GM18868 (cell line): ENCODE results near the gene BTG2.

Source experiments
- ATAC-seq: cut with Tn5 transposase; IDR thresholded peaks from one replicate; pipeline ENCODE4 v1.9.1; 2021; ENCODE audit warnings: mild to moderate bottlenecking, moderate library complexity; ENCODE audit not compliant: unreplicated experiment

The BTG2 gene

DNA sequence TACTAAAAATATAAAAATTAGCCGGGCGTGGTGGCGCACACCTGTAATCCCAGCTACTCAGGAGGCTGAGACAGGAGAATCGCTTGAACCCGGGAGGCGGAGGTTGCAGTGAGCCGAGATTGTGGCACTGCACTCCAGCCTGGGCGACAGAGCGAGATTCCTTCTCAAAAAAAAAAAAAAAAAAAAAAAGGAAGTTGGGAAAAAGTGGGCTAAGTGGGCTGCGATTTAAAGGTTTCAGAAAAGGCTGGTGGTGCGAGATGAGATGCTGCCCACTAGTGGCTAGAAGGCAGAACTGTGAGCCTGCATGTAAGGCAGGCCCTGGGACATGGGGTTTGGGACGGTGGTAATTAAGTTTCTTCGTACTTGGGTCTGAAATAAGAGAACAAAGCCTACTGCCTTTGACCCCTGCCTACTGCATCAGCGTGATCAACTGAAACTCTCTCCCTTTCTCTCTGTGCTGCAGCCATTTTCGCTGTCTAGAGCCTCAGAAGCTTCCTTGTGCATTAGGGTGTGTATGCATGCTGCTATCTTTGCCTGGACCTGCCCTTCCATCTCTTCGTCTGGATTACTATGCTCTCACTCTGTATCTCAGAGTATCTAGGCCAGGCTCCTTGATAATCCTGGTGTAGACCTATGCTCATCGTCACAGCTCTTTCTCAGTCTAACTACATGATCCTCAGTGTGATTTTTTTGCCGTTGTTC, 33.2 kb downstream of the BTG2 start:
- no peak for ATAC-seq

DNA sequence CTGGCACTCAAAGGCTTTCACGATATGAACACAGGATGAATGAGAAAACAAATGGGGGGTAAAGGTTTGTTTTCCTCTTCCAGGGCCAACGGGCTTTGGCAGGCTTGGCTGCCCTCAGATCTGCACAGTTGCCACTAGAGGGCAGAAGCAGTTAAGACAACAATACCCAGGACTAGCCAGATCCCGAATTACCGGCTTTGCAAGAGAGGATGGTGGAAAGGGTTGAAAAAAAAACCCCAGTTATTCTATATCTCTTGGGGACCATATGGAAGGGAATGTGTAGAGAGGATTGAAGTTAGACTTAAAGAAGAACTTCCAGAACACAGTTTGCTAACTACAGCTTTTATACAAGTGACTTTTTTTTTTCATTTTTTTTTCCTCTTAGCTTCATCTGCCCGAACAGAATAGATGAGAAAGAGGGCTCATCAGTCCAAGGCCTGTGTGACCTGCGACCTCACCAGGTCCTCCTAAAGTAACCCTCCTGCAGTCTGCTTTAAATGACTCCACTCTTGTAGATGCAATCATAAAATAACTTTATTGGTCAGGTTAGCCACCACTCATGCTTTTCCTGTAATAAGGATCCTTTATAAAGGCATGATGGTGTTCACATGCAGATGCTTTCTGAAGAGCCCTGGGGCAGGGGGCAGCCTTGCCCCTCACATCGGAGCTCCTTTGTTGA, 34.9 kb downstream of the BTG2 start:
- ATAC-seq = no peak

DNA sequence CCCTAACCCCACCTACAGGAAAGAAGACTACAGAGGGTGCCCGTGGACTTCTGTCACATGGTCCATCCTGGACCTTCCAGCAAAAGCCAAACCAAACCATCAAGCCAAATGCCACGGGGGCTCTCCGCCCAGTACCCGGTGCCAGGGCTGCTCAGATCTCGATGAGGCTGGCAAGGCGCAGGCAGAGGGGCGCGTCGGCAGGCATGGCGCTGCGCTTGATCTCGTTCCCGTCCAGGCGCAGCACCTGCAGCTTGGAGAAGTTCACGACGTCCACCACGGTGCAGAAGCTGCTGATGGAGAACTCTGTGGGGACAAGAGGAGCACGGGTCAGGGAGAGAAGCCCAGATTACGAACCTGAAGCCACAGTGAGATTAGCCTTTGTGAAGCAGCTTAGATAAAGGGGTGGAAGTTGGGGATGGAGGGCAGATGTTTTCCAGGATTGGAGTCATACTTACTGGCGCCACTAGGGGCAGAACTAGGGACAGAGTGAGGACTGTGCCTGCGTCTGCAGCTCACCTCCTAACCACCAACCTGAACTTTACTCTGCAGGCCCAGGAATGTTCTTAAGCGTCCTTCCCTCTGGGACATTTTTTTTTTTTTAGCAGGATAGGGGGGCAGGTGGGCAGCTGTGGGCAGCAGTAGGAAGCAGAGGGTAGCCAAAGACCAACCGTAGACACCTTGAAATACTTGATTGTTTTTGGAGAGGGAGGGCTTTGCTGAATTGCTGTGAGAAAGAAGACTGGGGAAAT, 37.0 kb downstream of the BTG2 start:
- peak; percentile 42 for ATAC-seq

DNA sequence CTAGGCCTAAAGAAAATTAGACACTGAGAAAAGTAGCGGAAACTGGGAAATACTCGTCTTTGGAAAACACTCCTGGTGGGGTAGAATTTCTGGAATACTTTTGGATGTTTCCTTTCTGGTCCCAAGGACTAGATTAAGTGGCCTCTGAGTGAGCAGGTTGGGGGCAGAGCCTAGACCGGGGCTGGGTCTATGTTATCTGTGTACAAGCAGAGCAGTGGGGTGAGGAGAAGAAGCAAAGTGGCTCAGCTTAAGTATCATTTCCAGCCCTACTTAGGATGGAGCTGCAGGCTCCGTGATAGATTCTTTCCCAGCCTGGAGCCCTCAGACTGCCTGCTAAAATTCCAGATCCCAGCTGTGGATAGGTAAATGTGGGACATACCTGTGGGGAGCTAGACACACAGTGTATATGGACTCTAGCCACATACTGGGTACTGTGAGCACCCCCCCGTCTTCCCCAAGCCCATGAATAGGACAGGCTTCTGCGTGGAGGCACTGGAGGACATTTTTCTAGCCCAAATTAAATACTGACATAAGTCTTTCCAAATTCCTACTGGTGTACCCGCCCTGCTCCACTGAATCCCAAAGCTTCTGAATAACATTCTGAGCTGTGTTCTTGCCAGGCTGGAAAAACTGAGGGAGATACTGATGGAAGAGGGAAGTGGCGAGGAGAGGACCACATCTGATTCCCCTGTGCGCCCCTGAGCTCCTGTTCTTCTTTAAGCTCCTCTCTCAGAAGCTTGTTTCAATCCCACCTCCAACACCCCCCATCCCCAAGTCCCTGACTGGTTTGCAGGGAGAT, 38.8 kb downstream of the BTG2 start:
- no peak for ATAC-seq

DNA sequence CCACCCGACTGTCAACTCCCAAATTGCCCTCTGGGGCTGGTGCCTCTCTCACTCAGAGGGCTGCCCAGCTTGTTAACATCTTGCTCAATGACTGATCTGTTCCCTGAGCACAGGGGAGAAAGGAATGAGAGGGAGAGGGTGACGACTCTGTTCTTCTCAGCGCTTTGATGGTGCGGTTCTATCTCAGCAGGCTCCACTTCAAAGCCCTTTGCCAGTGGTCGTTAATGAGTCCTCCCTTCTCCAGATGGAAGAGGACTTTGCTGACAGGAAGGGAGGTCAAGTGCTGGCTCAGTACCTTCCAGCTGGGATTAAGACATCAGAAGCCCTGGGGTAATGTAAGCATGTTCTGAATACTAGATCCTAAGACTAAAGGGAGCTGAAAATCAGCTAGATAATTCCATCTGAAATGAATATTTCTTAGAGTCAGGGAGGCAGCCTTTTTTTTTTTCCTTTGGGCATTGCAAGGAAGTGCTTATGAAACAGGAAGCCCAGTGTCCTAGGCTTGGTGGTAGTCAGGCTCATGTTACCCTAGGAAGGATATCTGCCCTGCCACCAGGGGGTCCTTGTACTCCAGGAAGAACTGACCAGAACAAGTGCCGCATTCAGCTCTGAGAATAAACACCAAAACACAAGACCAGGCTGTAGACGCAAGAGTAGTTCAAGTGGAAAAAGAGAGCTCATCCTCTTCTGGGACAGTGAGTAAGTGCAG, 40.9 kb downstream of the BTG2 start:
- no peak for ATAC-seq

DNA sequence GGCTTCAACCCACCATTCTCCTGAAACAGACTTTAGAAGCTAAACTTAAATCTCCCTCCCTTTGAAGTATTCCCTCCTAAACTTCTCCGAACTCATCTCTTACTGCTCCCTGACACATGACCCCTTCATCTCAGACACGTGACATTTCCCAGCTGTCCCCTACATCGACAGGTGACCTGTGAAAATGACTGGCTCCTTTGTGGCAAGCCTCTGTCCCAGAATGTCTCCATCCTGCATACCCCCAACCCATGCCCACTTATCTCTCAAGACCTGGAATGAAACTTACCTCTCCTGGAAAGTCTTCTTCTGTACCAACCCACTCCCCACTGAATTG, 41.4 kb downstream of the BTG2 start:
- no peak for ATAC-seq

DNA sequence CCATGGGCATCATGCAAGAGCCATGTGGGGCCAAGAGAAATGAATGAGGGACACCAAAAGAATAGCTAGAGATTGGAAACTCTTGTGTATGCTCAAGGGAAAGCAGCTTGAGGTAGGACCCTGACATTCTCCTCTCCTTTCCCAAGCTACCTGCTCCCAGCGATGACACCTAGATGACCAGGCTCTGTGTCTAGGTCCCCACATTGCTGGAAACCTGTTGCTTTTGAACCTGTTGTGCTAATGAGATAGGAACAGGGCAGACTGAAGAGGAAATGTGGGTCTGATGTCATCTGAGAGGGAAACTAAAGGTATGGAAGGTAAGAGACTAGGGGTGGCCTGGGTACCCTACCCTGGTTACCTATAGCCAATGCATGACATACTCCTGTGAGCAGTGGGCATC, 43.8 kb downstream of the BTG2 start:
- no peak for ATAC-seq

DNA sequence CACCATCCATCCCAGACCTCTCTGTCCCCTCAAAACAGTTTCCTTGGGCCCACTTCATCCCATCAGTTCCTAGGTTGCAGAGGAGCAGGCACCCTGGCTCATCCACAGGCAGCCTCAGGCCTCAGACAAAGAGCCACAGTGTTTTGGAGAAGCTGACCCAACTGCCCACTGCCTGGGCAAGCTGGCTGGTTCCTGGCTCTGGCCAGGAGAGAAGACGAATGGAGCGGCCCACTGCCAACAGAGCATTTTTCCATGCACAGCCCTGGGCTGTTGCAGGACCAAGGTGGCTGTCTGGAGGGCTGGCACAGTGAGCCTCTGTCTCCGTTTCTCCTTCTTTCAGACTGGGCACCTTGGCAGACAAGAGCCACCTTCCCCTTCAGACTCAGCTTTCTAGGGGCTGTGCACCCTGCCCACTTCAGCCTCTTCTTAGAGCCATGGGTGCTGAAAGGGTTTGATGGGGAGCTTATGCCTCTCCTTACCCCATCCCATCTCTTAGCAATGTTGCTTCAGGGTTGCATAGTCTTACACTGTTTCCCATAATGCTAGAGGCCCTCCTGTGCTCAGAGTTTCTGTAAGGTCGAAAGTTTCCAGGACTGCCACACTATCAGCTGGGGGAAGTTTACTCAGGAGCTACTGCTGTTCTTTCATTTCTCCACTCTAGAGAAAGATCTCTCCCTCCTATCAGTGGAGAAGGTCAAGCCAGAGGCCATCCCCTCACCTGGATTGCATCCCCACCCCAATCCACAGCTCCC, 44.6 kb downstream of the BTG2 start:
- ATAC-seq = no peak

DNA sequence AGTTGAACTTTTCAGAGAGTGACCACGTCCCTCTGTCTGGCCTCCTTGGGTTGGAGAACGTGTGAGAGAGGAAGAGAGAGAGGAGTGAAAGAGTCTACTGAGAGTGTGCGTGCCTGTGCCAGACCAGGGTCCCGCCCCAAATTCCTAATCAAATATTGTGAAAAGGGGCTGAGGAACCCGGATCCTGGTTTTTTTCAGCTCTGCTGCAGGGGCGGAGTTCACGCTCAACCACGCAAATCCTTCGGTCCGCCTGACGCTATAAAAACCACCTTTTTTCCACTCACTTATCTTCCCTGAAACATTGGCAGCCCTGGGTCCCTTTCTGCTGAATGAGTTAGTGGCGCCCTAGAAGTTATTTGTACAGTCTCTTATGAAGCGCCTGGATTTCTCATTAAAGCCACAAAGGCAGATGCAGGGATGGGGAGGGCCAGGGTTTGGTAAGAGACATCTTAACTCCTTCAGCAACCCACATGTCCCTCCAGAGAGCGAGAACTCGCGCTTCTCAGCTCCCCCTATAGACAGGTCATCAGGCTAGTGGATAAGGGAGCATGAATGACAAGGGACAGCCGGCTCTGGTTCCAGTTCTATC, 45.8 kb downstream of the BTG2 start, which contains the start of gene FMOD:
FMOD (minus strand) TSS at position 86 of the 589 bp plus-strand sequence. CDS start 2,852 bp downstream, outside the sequence.
- ATAC-seq = no peak

DNA sequence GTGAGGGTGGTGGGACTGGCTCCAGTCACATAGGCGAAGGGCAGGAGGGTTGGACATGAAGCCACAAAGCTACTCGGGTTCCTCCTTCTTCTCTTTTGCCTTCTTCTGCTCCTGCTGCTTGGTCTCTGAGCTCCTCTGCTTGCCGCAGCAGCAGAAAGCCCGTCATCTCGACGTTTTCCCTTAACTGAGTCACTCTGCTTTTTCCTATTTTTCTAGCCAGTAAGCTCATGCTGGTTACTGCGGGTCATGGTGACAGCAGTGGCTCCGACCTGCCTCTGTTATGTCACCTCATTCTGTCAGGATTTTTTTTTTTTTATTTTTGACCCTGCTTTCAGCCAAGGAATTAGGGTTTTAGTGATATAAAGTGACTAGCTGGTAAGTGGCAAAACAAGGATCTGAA, 48.2 kb downstream of the BTG2 start:
- no peak for ATAC-seq

DNA sequence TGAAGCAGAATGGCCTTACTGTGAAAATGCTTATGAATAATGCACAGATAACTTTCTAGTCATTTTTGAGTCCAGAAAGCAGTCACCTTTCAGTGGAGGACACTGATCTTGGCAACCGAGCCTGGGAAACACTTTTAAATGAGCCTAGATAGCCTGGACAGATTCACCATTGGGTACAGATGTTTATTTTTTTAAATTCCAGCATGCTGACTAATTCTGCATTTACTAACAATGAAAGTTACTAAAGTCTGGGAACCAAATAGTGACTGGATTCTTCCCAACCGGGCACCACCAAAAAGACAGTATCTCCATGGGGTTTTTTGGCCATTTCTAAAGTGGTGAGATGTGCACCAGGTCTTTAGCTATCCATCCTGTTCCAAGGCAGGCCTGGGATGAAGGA, 48.9 kb downstream of the BTG2 start:
- no peak for ATAC-seq

DNA sequence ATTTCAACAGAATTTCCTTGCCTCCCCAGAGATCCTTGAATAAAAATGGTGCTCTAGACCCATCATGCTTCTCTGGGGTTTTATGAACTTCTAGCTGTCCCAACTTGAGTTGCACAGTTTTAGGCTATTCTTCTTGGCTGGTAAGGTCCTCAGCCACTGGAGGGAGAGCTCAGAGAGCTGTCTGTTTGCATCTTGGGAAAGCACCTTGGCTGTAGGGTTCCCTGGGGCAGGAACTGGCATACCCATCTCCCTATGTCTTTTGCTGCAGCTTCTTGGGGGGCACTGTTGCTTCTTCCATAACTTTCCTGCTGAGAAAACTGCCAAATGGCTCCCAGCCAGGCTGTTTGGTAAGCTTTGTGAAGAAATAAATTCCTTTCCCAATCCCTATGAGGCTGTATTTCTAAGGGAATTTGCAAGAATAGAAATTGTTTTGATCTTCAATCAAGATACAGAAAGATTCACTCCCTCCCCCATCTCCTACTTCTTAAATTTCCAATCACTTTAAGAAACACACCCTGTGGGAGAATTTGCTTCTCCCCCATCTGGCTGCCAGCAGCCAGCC, 53.8 kb downstream of the BTG2 start:
- ATAC-seq = no peak
